Stomach (tissue), 4 donors: ENCODE data around the gene EXOG.

ENCODE experiments used
- EP300 ChIP-seq: sonication (generic); formaldehyde crosslinking; IDR thresholded peaks from one replicate; pipeline ENCODE4 v1.6.1; 2017; ENCODE audit warnings: antibody characterized with exemption
- TF ChIP-seq, protein P1 (sequence below), 7 experiments: fragments of 450-650 bp in 4 of 7; fragments of 200-600 bp in 3 of 7; sonication (generic) in 3 of 7; IDR thresholded peaks; one replicate each; pipeline ENCODE4 v1.5.1; 2016 to 2019; ENCODE audit warnings: antibody characterized with exemption in 7 of 7, control low read depth in 2 of 7, mild to moderate bottlenecking in 1 of 7

DNA sequence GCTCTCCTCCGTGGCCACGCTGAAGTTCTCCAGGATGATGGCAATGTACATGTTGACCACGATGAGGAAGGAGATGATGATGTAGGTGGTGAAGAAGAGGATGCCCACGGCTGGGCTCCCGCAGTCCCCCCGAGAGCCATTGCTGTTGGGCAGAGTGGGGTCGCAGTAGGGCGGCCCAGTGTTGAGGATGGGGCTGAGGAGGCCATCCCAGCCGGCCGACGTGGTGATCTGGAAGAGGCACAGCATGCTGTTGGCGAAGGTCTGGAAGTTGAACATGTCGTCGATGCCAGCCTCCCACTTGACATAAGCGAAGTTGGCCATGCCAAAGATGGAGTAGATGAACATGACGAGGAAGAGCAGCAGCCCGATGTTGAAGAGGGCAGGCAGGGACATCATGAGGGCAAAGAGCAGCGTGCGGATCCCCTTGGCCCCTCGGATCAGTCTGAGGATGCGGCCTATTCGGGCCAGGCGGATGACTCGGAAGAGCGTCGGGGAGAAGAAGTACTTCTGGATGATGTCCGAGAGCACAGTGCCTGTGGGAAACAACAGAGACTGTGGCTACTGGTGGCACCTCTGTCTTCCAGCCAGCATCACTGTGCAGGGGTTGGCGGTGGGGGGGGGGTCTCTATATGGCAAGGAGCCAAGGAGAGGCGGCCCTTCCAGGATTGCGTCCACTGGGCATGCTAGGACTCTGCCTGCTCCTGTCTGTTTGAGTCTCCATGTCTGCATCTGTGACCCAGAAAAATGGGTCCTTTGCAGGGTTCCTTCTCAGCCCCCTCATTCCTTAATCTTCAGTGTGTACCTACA, 55.1 kb downstream of the EXOG start:
- TF ChIP-seq, protein P1, sequence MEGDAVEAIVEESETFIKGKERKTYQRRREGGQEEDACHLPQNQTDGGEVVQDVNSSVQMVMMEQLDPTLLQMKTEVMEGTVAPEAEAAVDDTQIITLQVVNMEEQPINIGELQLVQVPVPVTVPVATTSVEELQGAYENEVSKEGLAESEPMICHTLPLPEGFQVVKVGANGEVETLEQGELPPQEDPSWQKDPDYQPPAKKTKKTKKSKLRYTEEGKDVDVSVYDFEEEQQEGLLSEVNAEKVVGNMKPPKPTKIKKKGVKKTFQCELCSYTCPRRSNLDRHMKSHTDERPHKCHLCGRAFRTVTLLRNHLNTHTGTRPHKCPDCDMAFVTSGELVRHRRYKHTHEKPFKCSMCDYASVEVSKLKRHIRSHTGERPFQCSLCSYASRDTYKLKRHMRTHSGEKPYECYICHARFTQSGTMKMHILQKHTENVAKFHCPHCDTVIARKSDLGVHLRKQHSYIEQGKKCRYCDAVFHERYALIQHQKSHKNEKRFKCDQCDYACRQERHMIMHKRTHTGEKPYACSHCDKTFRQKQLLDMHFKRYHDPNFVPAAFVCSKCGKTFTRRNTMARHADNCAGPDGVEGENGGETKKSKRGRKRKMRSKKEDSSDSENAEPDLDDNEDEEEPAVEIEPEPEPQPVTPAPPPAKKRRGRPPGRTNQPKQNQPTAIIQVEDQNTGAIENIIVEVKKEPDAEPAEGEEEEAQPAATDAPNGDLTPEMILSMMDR (IDR thresholded peaks at IDR 0.05), result no peak
- TF ChIP-seq EP300, result no peak
